WTC11 (cell line): ENCODE results near the gene PPCDC. TPM values are rescaled to one million over a fixed set of nuclear protein-coding genes. Genes with fewer than 3 reads are reported as not detected.

Experiments used
- ATAC-seq: fragments of 200-7000 bp; cut with Tn5 transposase; 2 replicates; pipeline ENCODE4 v1.10.0; 2021; ENCODE audit warnings: mild to moderate bottlenecking, moderate library complexity
- CTCF ChIA-PET: fragments of 300-600 bp; sonication (Branson Sonifier 250); formaldehyde crosslinking; loops from one replicate; lab custom pipeline; 2021; ENCODE audit warnings: antibody characterized with exemption; lab: Charles Lee
- POLR2A ChIA-PET: fragments of 350-600 bp; sonication (Branson Sonifier 250); formaldehyde crosslinking; loops from one replicate; lab custom pipeline; 2021; ENCODE audit warnings: antibody characterized with exemption; lab: Charles Lee
- DNase-seq: peaks from one replicate; pipeline ENCODE4 v3.0.0; 2021; ENCODE audit warnings: low spot score
- H3K27ac Mint-ChIP-seq: 2 replicates; pipeline ENCODE4 v1.8.0; 2021; ENCODE audit warnings: mixed read lengths
- H3K27me3 Mint-ChIP-seq: 2 replicates; pipeline ENCODE4 v1.8.0; 2021; ENCODE audit warnings: low read depth, mild to moderate bottlenecking, moderate library complexity, mixed read lengths
- H3K36me3 Mint-ChIP-seq: 2 replicates; pipeline ENCODE4 v1.8.0; 2021; ENCODE audit warnings: mixed read lengths
- H3K4me1 Mint-ChIP-seq: 2 replicates; pipeline ENCODE4 v1.8.0; 2022; ENCODE audit warnings: mixed read lengths
- H3K4me3 Mint-ChIP-seq: 2 replicates; pipeline ENCODE4 v1.8.0; 2021; ENCODE audit warnings: mild to moderate bottlenecking, moderate library complexity, mixed read lengths
- H3K9me3 Mint-ChIP-seq: 2 replicates; pipeline ENCODE4 v1.8.0; 2021; ENCODE audit warnings: mixed read lengths
- CREB1 ChIP-seq: sonication (generic); formaldehyde crosslinking; IDR thresholded peaks from 2 replicates; pipeline ENCODE4 v1.8.0; 2023; ENCODE audit warnings: mild to moderate bottlenecking, missing genetic modification reagents
- FOXK1 ChIP-seq: sonication (generic); formaldehyde crosslinking; IDR thresholded peaks from 2 replicates; pipeline ENCODE4 v1.8.0; 2022; ENCODE audit warnings: mild to moderate bottlenecking, moderate library complexity, missing genetic modification reagents
- GABPB1 ChIP-seq: sonication (generic); formaldehyde crosslinking; IDR thresholded peaks from 2 replicates; pipeline ENCODE4 v1.8.1; 2023; ENCODE audit warnings: mild to moderate bottlenecking, missing genetic modification reagents
- KAT7 ChIP-seq: sonication (generic); formaldehyde crosslinking; IDR thresholded peaks from 2 replicates; pipeline ENCODE4 v1.8.1; 2023; ENCODE audit warnings: missing genetic modification reagents, mild to moderate bottlenecking, borderline replicate concordance
- MYBL2 ChIP-seq: sonication (generic); formaldehyde crosslinking; IDR thresholded peaks from 2 replicates; pipeline ENCODE4 v1.8.1; 2023; ENCODE audit warnings: mild to moderate bottlenecking, moderate library complexity, missing genetic modification reagents
- NR1H2 ChIP-seq: sonication (generic); formaldehyde crosslinking; IDR thresholded peaks from 2 replicates; pipeline ENCODE4 v1.9.0; 2021; ENCODE audit warnings: mild to moderate bottlenecking, moderate library complexity, missing genetic modification reagents
- SOX15 ChIP-seq: fragments of 250-450 bp; sonication (Bioruptor Pico); IDR thresholded peaks from 2 replicates; pipeline ENCODE4 v1.9.0; 2021; ENCODE audit warnings: mild to moderate bottlenecking
- TCF7 ChIP-seq: sonication (generic); formaldehyde crosslinking; IDR thresholded peaks from 2 replicates; pipeline ENCODE4 v1.8.0; 2022; ENCODE audit warnings: mild to moderate bottlenecking, low read depth, missing genetic modification reagents, moderate library complexity
- ZBTB21 ChIP-seq: sonication (generic); formaldehyde crosslinking; IDR thresholded peaks from 2 replicates; pipeline ENCODE4 v1.8.1; 2023; ENCODE audit warnings: mild to moderate bottlenecking, missing genetic modification reagents, borderline replicate concordance
- ZNF121 ChIP-seq: sonication (generic); formaldehyde crosslinking; IDR thresholded peaks from 2 replicates; pipeline ENCODE4 v1.8.0; 2023; ENCODE audit warnings: missing genetic modification reagents
- ZNF232 ChIP-seq: sonication (generic); formaldehyde crosslinking; IDR thresholded peaks from 2 replicates; pipeline ENCODE4 v1.8.0; 2022; ENCODE audit warnings: mild to moderate bottlenecking, missing genetic modification reagents
- ZNF416 ChIP-seq: fragments of 250-450 bp; sonication (Bioruptor Pico); IDR thresholded peaks from 2 replicates; pipeline ENCODE4 v1.9.0; 2021; ENCODE audit warnings: mild to moderate bottlenecking, inconsistent platforms
- total RNA-seq: library from RNA; stranded (reverse); gene quantifications from 3 replicates; pipeline ENCODE4 v1.2.3, GENCODE V29; 2021
- TF ChIP-seq, protein P1 (sequence below): sonication (generic); formaldehyde crosslinking; IDR thresholded peaks from 2 replicates; pipeline ENCODE4 v1.8.0; 2022; ENCODE audit warnings: mild to moderate bottlenecking, missing genetic modification reagents
- TF ChIP-seq, protein P2 (sequence below): sonication (generic); formaldehyde crosslinking; IDR thresholded peaks from 2 replicates; pipeline ENCODE4 v1.8.1; 2022; ENCODE audit warnings: missing genetic modification reagents, borderline replicate concordance
- TF ChIP-seq, protein P3 (sequence below): fragments of 250-450 bp; sonication (Bioruptor Pico); IDR thresholded peaks from 2 replicates; pipeline ENCODE4 v1.9.0; 2021; ENCODE audit warnings: moderate library complexity, mild to moderate bottlenecking, inconsistent platforms, borderline replicate concordance
- TF ChIP-seq, protein P4 (sequence below): sonication (generic); formaldehyde crosslinking; IDR thresholded peaks from 2 replicates; pipeline ENCODE4 v1.8.1; 2023; ENCODE audit warnings: mild to moderate bottlenecking, missing genetic modification reagents
- TF ChIP-seq, protein P5 (sequence below): sonication (generic); formaldehyde crosslinking; IDR thresholded peaks from 2 replicates; pipeline ENCODE4 v1.8.0; 2022; ENCODE audit warnings: mild to moderate bottlenecking, missing genetic modification reagents

PPCDC gene
- total RNA-seq, 1 experiment from 2014 or later: 30.1 TPM

DNA sequence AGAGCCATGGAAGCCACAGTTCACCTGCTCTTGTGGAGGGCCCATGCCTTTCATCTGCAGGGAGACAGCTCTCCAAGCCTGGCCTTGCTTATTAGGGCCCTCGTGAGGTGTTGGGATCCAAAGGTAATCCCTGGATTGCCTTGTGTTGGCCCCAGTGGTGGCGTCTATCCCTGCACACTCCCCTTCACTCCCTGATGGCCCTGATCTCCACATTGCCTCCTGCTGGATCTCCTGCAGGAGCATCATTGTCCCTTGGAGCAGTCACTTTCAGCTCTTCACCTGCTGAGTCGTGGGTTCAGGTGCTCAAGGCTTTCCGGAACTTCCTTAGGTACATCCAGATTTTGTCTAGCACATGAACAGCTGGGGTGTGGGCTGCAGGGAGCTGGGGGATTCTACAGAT, 7.0 kb downstream of the PPCDC start:
- TF ChIP-seq, protein P1, sequence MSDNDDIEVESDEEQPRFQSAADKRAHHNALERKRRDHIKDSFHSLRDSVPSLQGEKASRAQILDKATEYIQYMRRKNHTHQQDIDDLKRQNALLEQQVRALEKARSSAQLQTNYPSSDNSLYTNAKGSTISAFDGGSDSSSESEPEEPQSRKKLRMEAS: 0 out of 2 replicates have a peak, but pooled peaks have one; percentile 30
- TF ChIP-seq KAT7: no peak
- Mint-ChIP-seq H3K4me3 (no peak overlapping the region), H3K4me1 (peaks cover 51% of the 10 kb centered on the region), H3K9me3 (no peaks in the 10 kb centered on the region), H3K36me3 (peaks cover 7% of the 10 kb centered on the region; the same call in 1 of the 2 replicates), H3K27ac (0 out of 2 replicates have a peak overlapping the region, but pooled peaks have one; percentile 12), H3K27me3 (no peaks in the 10 kb centered on the region)
- CTCF ChIA-PET: interaction anchor here (0.5 to 2.8 kb wide), 14 partner anchors 8 to 279 kb away, joined by 3 to 51 read pairs (median 5); partner anchors contain the start of genes C15orf39, FAM219B and SCAMP5
- 0 out of 2 replicates have a peak, but pooled peaks have one; percentile 5 for ATAC-seq
- DNase-seq: no peak
- POLR2A ChIA-PET: no interaction called here

DNA sequence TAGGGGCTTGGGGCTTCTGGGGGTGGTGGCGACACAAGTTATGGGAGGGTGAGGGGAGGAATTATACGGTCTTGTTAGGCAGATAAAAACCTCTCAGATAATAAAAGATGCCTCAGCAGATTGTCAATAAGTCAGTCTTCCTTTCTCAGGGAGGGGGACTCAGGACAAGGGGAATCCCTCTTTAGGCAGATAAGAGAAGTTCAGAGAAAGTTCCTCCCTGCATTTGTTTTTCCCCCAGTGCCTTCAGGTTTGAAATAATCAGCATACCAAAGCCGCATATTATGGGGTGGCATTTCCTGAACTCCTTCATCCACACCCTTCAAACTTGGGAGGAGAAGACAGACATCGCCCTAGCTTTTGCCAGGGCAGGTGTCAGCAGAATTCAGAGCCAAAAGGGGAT, 8.5 kb downstream of the PPCDC start:
- no peak overlapping the region for H3K4me3 Mint-ChIP-seq
- DNase-seq (no peak), ATAC-seq (no peak)
- peaks cover 63% of the 10 kb centered on the region for H3K4me1 Mint-ChIP-seq
- peaks cover 13% of the 10 kb centered on the region for H3K36me3 Mint-ChIP-seq
- H3K27ac Mint-ChIP-seq: peak overlapping the region; percentile 8; the same call in 1 of the 2 replicates
- no peak for TF ChIP-seq ZNF416
- TF ChIP-seq NR1H2: no peak
- TF ChIP-seq TCF7 (CRISPR knock-in tag): no peak
- TF ChIP-seq SOX15 (CRISPR knock-in tag): no peak
- TF ChIP-seq MYBL2 (CRISPR knock-in tag): no peak
- TF ChIP-seq, protein P2, sequence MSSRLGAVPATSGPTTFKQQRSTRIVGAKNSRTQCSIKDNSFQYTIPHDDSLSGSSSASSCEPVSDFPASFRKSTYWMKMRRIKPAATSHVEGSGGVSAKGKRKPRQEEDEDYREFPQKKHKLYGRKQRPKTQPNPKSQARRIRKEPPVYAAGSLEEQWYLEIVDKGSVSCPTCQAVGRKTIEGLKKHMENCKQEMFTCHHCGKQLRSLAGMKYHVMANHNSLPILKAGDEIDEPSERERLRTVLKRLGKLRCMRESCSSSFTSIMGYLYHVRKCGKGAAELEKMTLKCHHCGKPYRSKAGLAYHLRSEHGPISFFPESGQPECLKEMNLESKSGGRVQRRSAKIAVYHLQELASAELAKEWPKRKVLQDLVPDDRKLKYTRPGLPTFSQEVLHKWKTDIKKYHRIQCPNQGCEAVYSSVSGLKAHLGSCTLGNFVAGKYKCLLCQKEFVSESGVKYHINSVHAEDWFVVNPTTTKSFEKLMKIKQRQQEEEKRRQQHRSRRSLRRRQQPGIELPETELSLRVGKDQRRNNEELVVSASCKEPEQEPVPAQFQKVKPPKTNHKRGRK (CRISPR knock-in tag): no peak
- TF ChIP-seq ZNF121: no peak
- no peak for TF ChIP-seq ZBTB21 (CRISPR knock-in tag)
- TF ChIP-seq KAT7: no peak
- TF ChIP-seq FOXK1 (CRISPR knock-in tag): no peak
- no peaks in the 10 kb centered on the region for H3K9me3 Mint-ChIP-seq
- CTCF ChIA-PET: interaction anchor here (1.5 kb wide), 1 partner anchor 45 kb away, joined by 3 read pairs; no protein-coding TSS in a partner anchor
- no peaks in the 10 kb centered on the region for H3K27me3 Mint-ChIP-seq
- POLR2A ChIA-PET: no interaction called here

DNA sequence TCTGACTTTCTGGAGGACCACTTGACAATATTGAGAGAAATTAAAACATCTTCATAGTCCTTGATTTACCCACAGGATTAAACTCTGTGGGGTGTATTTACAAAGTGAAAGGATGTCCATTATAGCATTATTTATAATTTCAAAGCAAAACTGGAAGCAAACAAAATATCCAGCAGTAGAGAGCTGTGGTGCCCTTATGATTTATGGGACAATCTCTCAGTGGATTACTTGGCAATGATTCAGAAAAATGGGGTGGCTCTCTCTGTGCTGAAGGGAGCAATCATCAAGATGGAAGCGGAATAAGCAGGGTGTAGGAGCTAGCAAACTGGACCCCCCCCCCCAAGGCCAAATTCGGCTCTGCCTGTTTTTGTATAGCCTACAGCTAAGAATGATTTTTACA, 9.0 kb downstream of the PPCDC start:
- H3K36me3 Mint-ChIP-seq: peaks cover 17% of the 10 kb centered on the region
- 0 out of 2 replicates have a peak overlapping the region, but pooled peaks have one; percentile 8 for H3K27ac Mint-ChIP-seq
- no peaks in the 10 kb centered on the region for H3K27me3 Mint-ChIP-seq
- no peaks in the 10 kb centered on the region for H3K9me3 Mint-ChIP-seq
- CTCF ChIA-PET: interaction anchor here (0.5 to 1.0 kb wide), 3 partner anchors 58 to 275 kb away, joined by 3 to 4 read pairs (median 3); no protein-coding TSS in a partner anchor
- DNase-seq (no peak), ATAC-seq (no peak)
- H3K4me3 Mint-ChIP-seq: no peak overlapping the region
- POLR2A ChIA-PET: no interaction called here
- peaks cover 67% of the 10 kb centered on the region for H3K4me1 Mint-ChIP-seq
- TF ChIP-seq CREB1 (CRISPR knock-in tag): no peak
- TF ChIP-seq, protein P3, sequence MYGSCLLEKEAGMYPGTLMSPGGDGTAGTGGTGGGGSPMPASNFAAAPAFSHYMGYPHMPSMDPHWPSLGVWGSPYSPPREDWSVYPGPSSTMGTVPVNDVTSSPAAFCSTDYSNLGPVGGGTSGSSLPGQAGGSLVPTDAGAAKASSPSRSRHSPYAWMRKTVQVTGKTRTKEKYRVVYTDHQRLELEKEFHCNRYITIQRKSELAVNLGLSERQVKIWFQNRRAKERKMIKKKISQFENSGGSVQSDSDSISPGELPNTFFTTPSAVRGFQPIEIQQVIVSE: no peak
- TF ChIP-seq ZNF232: no peak
- TF ChIP-seq GABPB1 (CRISPR knock-in tag): no peak
- TF ChIP-seq, protein P2 (CRISPR knock-in tag): no peak
- TF ChIP-seq SOX15 (CRISPR knock-in tag): no peak
- TF ChIP-seq, protein P4, sequence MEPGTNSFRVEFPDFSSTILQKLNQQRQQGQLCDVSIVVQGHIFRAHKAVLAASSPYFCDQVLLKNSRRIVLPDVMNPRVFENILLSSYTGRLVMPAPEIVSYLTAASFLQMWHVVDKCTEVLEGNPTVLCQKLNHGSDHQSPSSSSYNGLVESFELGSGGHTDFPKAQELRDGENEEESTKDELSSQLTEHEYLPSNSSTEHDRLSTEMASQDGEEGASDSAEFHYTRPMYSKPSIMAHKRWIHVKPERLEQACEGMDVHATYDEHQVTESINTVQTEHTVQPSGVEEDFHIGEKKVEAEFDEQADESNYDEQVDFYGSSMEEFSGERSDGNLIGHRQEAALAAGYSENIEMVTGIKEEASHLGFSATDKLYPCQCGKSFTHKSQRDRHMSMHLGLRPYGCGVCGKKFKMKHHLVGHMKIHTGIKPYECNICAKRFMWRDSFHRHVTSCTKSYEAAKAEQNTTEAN (CRISPR knock-in tag): no peak
- TF ChIP-seq ZNF121: no peak
- TF ChIP-seq, protein P5, sequence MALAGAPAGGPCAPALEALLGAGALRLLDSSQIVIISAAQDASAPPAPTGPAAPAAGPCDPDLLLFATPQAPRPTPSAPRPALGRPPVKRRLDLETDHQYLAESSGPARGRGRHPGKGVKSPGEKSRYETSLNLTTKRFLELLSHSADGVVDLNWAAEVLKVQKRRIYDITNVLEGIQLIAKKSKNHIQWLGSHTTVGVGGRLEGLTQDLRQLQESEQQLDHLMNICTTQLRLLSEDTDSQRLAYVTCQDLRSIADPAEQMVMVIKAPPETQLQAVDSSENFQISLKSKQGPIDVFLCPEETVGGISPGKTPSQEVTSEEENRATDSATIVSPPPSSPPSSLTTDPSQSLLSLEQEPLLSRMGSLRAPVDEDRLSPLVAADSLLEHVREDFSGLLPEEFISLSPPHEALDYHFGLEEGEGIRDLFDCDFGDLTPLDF (CRISPR knock-in tag): no peak
- no peak for TF ChIP-seq MYBL2 (CRISPR knock-in tag)
